A549 (cell line): Measurements from ENCODE around the gene ZIC1.

Source experiments
- CEBPB ChIP-seq, 2 experiments: fragments of >200 bp in 1 of 2; sonication (Bioruptor Twin) in 1 of 2; formaldehyde crosslinking in 1 of 2; IDR thresholded peaks; 2 replicates each; pipeline ENCODE4 v1.6.1; 2012 to 2016
- CHD4 ChIP-seq: fragments of 200-600 bp; sonication (generic); IDR thresholded peaks from 2 replicates; pipeline ENCODE4 v1.6.1; 2016; ENCODE audit warnings: antibody characterized with exemption, mild to moderate bottlenecking, borderline replicate concordance
- ELK1 ChIP-seq: fragments of 150-350 bp; IDR thresholded peaks from 2 replicates; pipeline ENCODE4 v1.6.1; 2014; ENCODE audit warnings: low read depth, mild to moderate bottlenecking, low read length
- MAX ChIP-seq: IDR thresholded peaks from 2 replicates; pipeline ENCODE4 v1.6.1; 2012
- POLR2A ChIP-seq: IDR thresholded peaks from 2 replicates; pipeline ENCODE4 v1.6.1; 2012; ENCODE audit warnings: mild to moderate bottlenecking, low read length
- REST ChIP-seq: fragments of 200-600 bp; sonication (generic); IDR thresholded peaks from 2 replicates; pipeline ENCODE4 v1.6.1; 2016; ENCODE audit warnings: antibody characterized with exemption, mild to moderate bottlenecking, moderate library complexity
- TF ChIP-seq, protein P1 (sequence below): fragments of >200 bp; sonication (Bioruptor Twin); formaldehyde crosslinking; IDR thresholded peaks from 3 replicates; pipeline ENCODE4 v1.5.1; 2016

- TF ChIP-seq REST: no peak
- no peak for TF ChIP-seq POLR2A
- TF ChIP-seq MAX: no peak
- TF ChIP-seq, protein P1, sequence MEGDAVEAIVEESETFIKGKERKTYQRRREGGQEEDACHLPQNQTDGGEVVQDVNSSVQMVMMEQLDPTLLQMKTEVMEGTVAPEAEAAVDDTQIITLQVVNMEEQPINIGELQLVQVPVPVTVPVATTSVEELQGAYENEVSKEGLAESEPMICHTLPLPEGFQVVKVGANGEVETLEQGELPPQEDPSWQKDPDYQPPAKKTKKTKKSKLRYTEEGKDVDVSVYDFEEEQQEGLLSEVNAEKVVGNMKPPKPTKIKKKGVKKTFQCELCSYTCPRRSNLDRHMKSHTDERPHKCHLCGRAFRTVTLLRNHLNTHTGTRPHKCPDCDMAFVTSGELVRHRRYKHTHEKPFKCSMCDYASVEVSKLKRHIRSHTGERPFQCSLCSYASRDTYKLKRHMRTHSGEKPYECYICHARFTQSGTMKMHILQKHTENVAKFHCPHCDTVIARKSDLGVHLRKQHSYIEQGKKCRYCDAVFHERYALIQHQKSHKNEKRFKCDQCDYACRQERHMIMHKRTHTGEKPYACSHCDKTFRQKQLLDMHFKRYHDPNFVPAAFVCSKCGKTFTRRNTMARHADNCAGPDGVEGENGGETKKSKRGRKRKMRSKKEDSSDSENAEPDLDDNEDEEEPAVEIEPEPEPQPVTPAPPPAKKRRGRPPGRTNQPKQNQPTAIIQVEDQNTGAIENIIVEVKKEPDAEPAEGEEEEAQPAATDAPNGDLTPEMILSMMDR: no peak
- no peak for TF ChIP-seq CHD4
- TF ChIP-seq CEBPB (IDR thresholded peaks at IDR 0.05): no peak
- no peak for TF ChIP-seq ELK1
These were observed 7.8 kb downstream of the ZIC1 start for GRCh38 chr3:147416931-147417330.
